Parathyroid adenoma (tissue), 2 donors: ENCODE results near the gene HOXB3.

ENCODE experiments used
- H2AFZ ChIP-seq: fragments of 300-600 bp; sonication (generic); one replicate; pipeline ENCODE4 v1.7.0; 2017; ENCODE audit warnings: antibody characterized with exemption, mild to moderate bottlenecking
- H3K27ac ChIP-seq: fragments of 300-600 bp; sonication (generic); one replicate; pipeline ENCODE4 v1.7.0; 2017
- H3K27me3 ChIP-seq: fragments of 300-600 bp; sonication (generic); one replicate; pipeline ENCODE4 v1.7.0; 2017; ENCODE audit warnings: low read length; ENCODE audit not compliant: control insufficient read depth, insufficient read depth
- H3K36me3 ChIP-seq: fragments of 300-600 bp; sonication (generic); one replicate; pipeline ENCODE4 v1.7.0; 2017; ENCODE audit warnings: low read length; ENCODE audit not compliant: control insufficient read depth, insufficient read depth
- H3K4me1 ChIP-seq: fragments of 300-600 bp; sonication (generic); one replicate; pipeline ENCODE4 v1.7.0; 2017; ENCODE audit warnings: control low read depth
- H3K4me2 ChIP-seq: fragments of 300-600 bp; sonication (generic); one replicate; pipeline ENCODE4 v1.7.0; 2017; ENCODE audit warnings: low read length
- H3K4me3 ChIP-seq: fragments of 300-600 bp; sonication (generic); one replicate; pipeline ENCODE4 v1.7.0; 2017; ENCODE audit warnings: low read depth, low read length
- H3K79me2 ChIP-seq: fragments of 300-600 bp; sonication (generic); one replicate; pipeline ENCODE4 v1.7.0; 2017; ENCODE audit warnings: control low read depth
- H3K9ac ChIP-seq: fragments of 300-600 bp; sonication (generic); one replicate; pipeline ENCODE4 v1.7.0; 2017; ENCODE audit warnings: mild to moderate bottlenecking
- H3K9me3 ChIP-seq: fragments of 300-600 bp; sonication (generic); one replicate; pipeline ENCODE4 v1.7.0; 2017; ENCODE audit warnings: low read length; ENCODE audit not compliant: control insufficient read depth
- CTCF ChIP-seq: fragments of 300-600 bp; sonication (generic); IDR thresholded peaks from one replicate; pipeline ENCODE4 v1.7.0; 2017; ENCODE audit warnings: antibody characterized with exemption, mild to moderate bottlenecking
- donor health status: primary hyperparathyroidism.

HOXB3 gene

GRCh38 chr17:48515925-48516900 is 73.8 kb downstream of the HOXB3 start:
- Histone ChIP-seq H3K9ac (no peak overlapping the region), H3K4me1 (no peaks in the 10 kb centered on the region), H3K27me3 (no peaks in the 10 kb centered on the region)

GRCh38 chr17:48514477-48514876 is 75.6 kb downstream of the HOXB3 start:
- H3K27me3 ChIP-seq, result no peaks in the 10 kb centered on the region
- no peak overlapping the region for H3K9ac ChIP-seq
- no peak overlapping the region for H3K27ac ChIP-seq
- H3K4me1 ChIP-seq, result peaks cover 3% of the 10 kb centered on the region
- no peak for TF ChIP-seq CTCF
- H3K4me2 ChIP-seq, result no peak overlapping the region
- H3K4me3 ChIP-seq, result no peak overlapping the region
- no peaks in the 10 kb centered on the region for H3K36me3 ChIP-seq
- H3K79me2 ChIP-seq, result no peaks in the 10 kb centered on the region
- no peaks in the 10 kb centered on the region for H3K9me3 ChIP-seq
- H2AFZ ChIP-seq, result no peak overlapping the region

More at GRCh38 chr17:48515925-48516900, 73.8 kb downstream of the HOXB3 start:
- Histone ChIP-seq H3K9me3 (no peaks in the 10 kb centered on the region), H3K36me3 (no peaks in the 10 kb centered on the region), H3K27ac (no peak overlapping the region), H3K79me2 (no peaks in the 10 kb centered on the region), H2AFZ (no peak overlapping the region), H3K4me2 (no peak overlapping the region), H3K4me3 (no peak overlapping the region)
- TF ChIP-seq CTCF, result no peak

GRCh38 chr17:48513666-48514455 is 76.2 kb downstream of the HOXB3 start:
- no peaks in the 10 kb centered on the region for H3K27me3 ChIP-seq

GRCh38 chr17:48513097-48513496 is 76.9 kb downstream of the HOXB3 start:
- Histone ChIP-seq H3K27me3 (no peaks in the 10 kb centered on the region), H3K79me2 (no peaks in the 10 kb centered on the region), H3K9me3 (no peaks in the 10 kb centered on the region), H3K4me2 (peak overlapping the region; percentile 7), H3K36me3 (no peaks in the 10 kb centered on the region), H3K9ac (no peak overlapping the region), H3K4me1 (peaks cover 3% of the 10 kb centered on the region), H3K4me3 (no peak overlapping the region), H2AFZ (no peak overlapping the region), H3K27ac (no peak overlapping the region)
- no peak for TF ChIP-seq CTCF

More at GRCh38 chr17:48513666-48514455, 76.2 kb downstream of the HOXB3 start:
- Histone ChIP-seq H2AFZ (no peak overlapping the region), H3K4me1 (peaks cover 3% of the 10 kb centered on the region), H3K4me3 (no peak overlapping the region), H3K4me2 (peak overlapping the region; percentile 13), H3K9ac (no peak overlapping the region), H3K9me3 (no peaks in the 10 kb centered on the region), H3K79me2 (no peaks in the 10 kb centered on the region), H3K27ac (no peak overlapping the region), H3K36me3 (no peaks in the 10 kb centered on the region)
- TF ChIP-seq CTCF, result no peak
